CD4-positive, alpha-beta T cell treated with Interleukin-6 at 100 ng/mL for 8 hours (primary cell): Measurements from ENCODE around the gene ABCE1.
A peak's percentile ranks its signal among the peaks of the same experiment; 100 is the strongest.

Experiments used
- DNase-seq: peaks from one replicate; pipeline ENCODE4 v3.0.0-alpha.2; 2020; ENCODE audit warnings: mixed read lengths, low spot score

Gene ABCE1

GRCh38 chr4:145097821-145098674 lies at the start of gene ABCE1, which contains the start of gene ANAPC10:
Gene ABCE1 (plus strand): TSS chr4:145098311. CDS start chr4:145104413, 6,102 bp downstream.
Gene ANAPC10 (minus strand): TSS chr4:145098196. CDS start chr4:145096099, 2,097 bp downstream.
- peak; percentile 93 for DNase-seq

- DNase-seq: no peak
Measured at GRCh38 chr4:145048817-145049216, 49.3 kb upstream of the ABCE1 start.

- DNase-seq: no peak
Measured at GRCh38 chr4:145049241-145049640, 48.9 kb upstream of the ABCE1 start.

GRCh38 chr4:145055533-145056257 lies 42.4 kb upstream of the ABCE1 start:
- no peak for DNase-seq

GRCh38 chr4:145056325-145057130 lies 41.6 kb upstream of the ABCE1 start:
- DNase-seq: no peak

- no peak for DNase-seq
Measured at GRCh38 chr4:145058256-145058655, 39.9 kb upstream of the ABCE1 start.

- DNase-seq: peak; percentile 18
Measured at GRCh38 chr4:145061318-145061920, 36.7 kb upstream of the ABCE1 start.

- no peak for DNase-seq
Measured at GRCh38 chr4:145066063-145066501, 32.0 kb upstream of the ABCE1 start.

GRCh38 chr4:145069361-145069760 lies 28.8 kb upstream of the ABCE1 start:
- DNase-seq: no peak

- DNase-seq: no peak
Measured at GRCh38 chr4:145071560-145071959, 26.6 kb upstream of the ABCE1 start.

- DNase-seq: no peak
Measured at GRCh38 chr4:145075742-145076468, 22.2 kb upstream of the ABCE1 start.

GRCh38 chr4:145076469-145076855 lies 21.6 kb upstream of the ABCE1 start:
- DNase-seq: no peak

GRCh38 chr4:145081756-145082155 lies 16.4 kb upstream of the ABCE1 start:
- DNase-seq: no peak

- DNase-seq: no peak
Measured at GRCh38 chr4:145083891-145084605, 14.1 kb upstream of the ABCE1 start.

GRCh38 chr4:145090380-145090779 lies 7.7 kb upstream of the ABCE1 start:
- no peak for DNase-seq

- no peak for DNase-seq
Measured at GRCh38 chr4:145093638-145094037, 4.5 kb upstream of the ABCE1 start.

GRCh38 chr4:145097331-145097820 lies 735 bp upstream of the ABCE1 start:
- no peak for DNase-seq

GRCh38 chr4:145098675-145099037 lies 545 bp downstream of the ABCE1 start:
- DNase-seq: peak; percentile 31

GRCh38 chr4:145099653-145100052 lies 1.5 kb downstream of the ABCE1 start:
- DNase-seq: no peak

GRCh38 chr4:145101091-145101490 lies 3.0 kb downstream of the ABCE1 start:
- no peak for DNase-seq
